Osteocyte (in vitro differentiated cells): Measurements from ENCODE around the gene DOCK11. TPM values are rescaled to one million over a fixed set of nuclear protein-coding genes. Genes with fewer than 3 reads are reported as not detected.

Experiments
- DNase-seq: peaks from one replicate; pipeline ENCODE4 v3.0.0; 2021; ENCODE audit warnings: mixed read lengths; ENCODE audit not compliant: unreplicated experiment; ENCODE audit errors: extremely low spot score
- H3K27ac Mint-ChIP-seq: one replicate; pipeline ENCODE4 v1.8.0; 2021; ENCODE audit warnings: mild to moderate bottlenecking, mixed read lengths; ENCODE audit not compliant: unreplicated experiment
- H3K27me3 Mint-ChIP-seq: one replicate; pipeline ENCODE4 v1.8.0; 2021; ENCODE audit warnings: mixed read lengths; ENCODE audit not compliant: unreplicated experiment
- H3K36me3 Mint-ChIP-seq: one replicate; pipeline ENCODE4 v1.8.0; 2021; ENCODE audit warnings: mixed read lengths; ENCODE audit not compliant: unreplicated experiment
- H3K4me1 Mint-ChIP-seq: one replicate; pipeline ENCODE4 v1.8.0; 2021; ENCODE audit warnings: mixed read lengths; ENCODE audit not compliant: unreplicated experiment
- H3K4me3 Mint-ChIP-seq: one replicate; pipeline ENCODE4 v1.8.0; 2021; ENCODE audit warnings: mild to moderate bottlenecking, moderate library complexity, mixed read lengths; ENCODE audit not compliant: unreplicated experiment
- H3K9me3 Mint-ChIP-seq: one replicate; pipeline ENCODE4 v1.8.0; 2021; ENCODE audit warnings: mixed read lengths; ENCODE audit not compliant: unreplicated experiment
- CTCF ChIP-seq: fragments of 200-600 bp; sonication (generic); IDR thresholded peaks from 2 replicates; pipeline ENCODE4 v1.5.0; 2021; ENCODE audit warnings: antibody characterized with exemption, mild to moderate bottlenecking, moderate library complexity
- total RNA-seq: library from RNA; stranded (reverse); gene quantifications from 2 replicates; pipeline ENCODE4 v1.2.1, GENCODE V29; 2021

Gene DOCK11
- total RNA-seq, 1 donor from 2014 or later = 24.8 TPM

GRCh38 chrX:118655561-118656246 lies 160.1 kb downstream of the DOCK11 start:
- peaks cover 4% of the 10 kb centered on the region for H3K36me3 Mint-ChIP-seq
- no peak for TF ChIP-seq CTCF
- H3K4me3 Mint-ChIP-seq = no peak overlapping the region
- no peak for DNase-seq
- no peaks in the 10 kb centered on the region for H3K27me3 Mint-ChIP-seq
- H3K9me3 Mint-ChIP-seq = no peaks in the 10 kb centered on the region
- H3K4me1 Mint-ChIP-seq = peaks cover 24% of the 10 kb centered on the region
- peak overlapping the region; percentile 65 for H3K27ac Mint-ChIP-seq

GRCh38 chrX:118657413-118657812 lies 161.8 kb downstream of the DOCK11 start:
- no peaks in the 10 kb centered on the region for H3K27me3 Mint-ChIP-seq
- no peaks in the 10 kb centered on the region for H3K9me3 Mint-ChIP-seq
- TF ChIP-seq CTCF = no peak
- H3K4me3 Mint-ChIP-seq = no peak overlapping the region
- no peak overlapping the region for H3K27ac Mint-ChIP-seq
- H3K4me1 Mint-ChIP-seq = peaks cover 23% of the 10 kb centered on the region
- peaks cover 6% of the 10 kb centered on the region for H3K36me3 Mint-ChIP-seq
- DNase-seq = no peak

DNA sequence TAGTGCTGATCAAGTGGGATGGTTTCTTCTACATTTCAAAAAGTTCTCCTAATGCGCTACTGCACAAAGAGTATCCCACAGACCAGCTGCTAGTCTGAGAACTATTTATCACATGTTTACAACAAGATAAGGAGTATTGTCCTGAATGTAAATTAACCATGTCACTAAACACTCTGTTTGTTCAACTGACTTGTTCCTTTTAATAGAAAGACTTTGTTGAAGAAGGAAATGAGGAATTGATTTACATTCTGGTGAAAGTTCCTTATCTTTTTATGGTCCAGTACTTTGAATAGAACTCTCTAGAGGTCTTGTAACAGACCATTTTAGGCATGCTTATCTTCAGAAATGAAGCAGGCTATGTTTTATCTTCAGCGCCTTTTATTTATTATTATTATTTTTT lies 164.5 kb downstream of the DOCK11 start:
- Mint-ChIP-seq H3K27ac (no peak overlapping the region), H3K4me3 (no peak overlapping the region), H3K36me3 (peaks cover 14% of the 10 kb centered on the region), H3K4me1 (peaks cover 18% of the 10 kb centered on the region), H3K9me3 (no peaks in the 10 kb centered on the region), H3K27me3 (no peaks in the 10 kb centered on the region)
- TF ChIP-seq CTCF = no peak
- no peak for DNase-seq

- Mint-ChIP-seq H3K9me3 (no peaks in the 10 kb centered on the region), H3K27me3 (no peaks in the 10 kb centered on the region), H3K36me3 (peaks cover 12% of the 10 kb centered on the region), H3K4me1 (peaks cover 23% of the 10 kb centered on the region), H3K27ac (no peak overlapping the region), H3K4me3 (no peak overlapping the region)
- no peak for TF ChIP-seq CTCF
- no peak for DNase-seq
Measured at GRCh38 chrX:118665204-118665603, 169.6 kb downstream of the DOCK11 start.

DNA sequence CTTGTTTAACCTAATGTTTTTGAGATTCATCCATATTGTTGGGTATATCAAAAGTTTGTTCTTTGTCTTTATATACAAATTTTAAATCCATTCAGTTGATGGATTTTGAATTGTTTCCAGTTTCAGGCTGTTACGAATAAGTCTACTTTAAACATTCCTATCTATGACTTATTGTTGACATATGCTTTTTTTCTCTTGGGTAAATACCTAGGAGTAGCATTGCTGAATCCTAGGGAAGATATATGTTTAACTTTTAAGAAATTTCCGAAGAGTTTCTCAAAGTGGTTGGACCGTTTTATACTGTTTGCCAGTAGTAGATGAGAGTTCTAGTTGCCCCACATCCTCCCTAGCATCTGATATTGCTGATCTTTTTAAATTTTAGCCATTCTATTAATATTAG lies 170.9 kb downstream of the DOCK11 start:
- no peak for DNase-seq
- peaks cover 12% of the 10 kb centered on the region for H3K36me3 Mint-ChIP-seq

More for the DNA sequence above, 170.9 kb downstream of the DOCK11 start:
- no peaks in the 10 kb centered on the region for H3K27me3 Mint-ChIP-seq
- H3K27ac Mint-ChIP-seq = peak overlapping the region; percentile 49
- TF ChIP-seq CTCF = no peak
- peak overlapping the region; percentile 3 for H3K4me3 Mint-ChIP-seq
- no peaks in the 10 kb centered on the region for H3K9me3 Mint-ChIP-seq
- H3K4me1 Mint-ChIP-seq = peaks cover 23% of the 10 kb centered on the region
